Measurements from ENCODE around the gene TSPO2.

TSPO2 gene

GRCh38 chr6:41046084-41046483 is 3.8 kb downstream of the TSPO2 start:
- no peak overlapping the region for H3K4me2 ChIP-seq (ENCODE audit: low read length)
- no peaks in the 10 kb centered on the region for H3K9me3 ChIP-seq (ENCODE audit: control insufficient read depth, insufficient read depth, low read length)
- no peak overlapping the region for H3K4me3 ChIP-seq (ENCODE audit: low read length)
- H3F3A ChIP-seq (ENCODE audit: control insufficient read depth, insufficient read depth), result no peaks in the 10 kb centered on the region
- no peaks in the 10 kb centered on the region for H3K79me2 ChIP-seq (ENCODE audit: control insufficient read depth, low read length)
- TF ChIP-seq EZH2phosphoT487 (IDR thresholded peaks at IDR 0.05; ENCODE audit: borderline replicate concordance, low read length) (no peak), CTCF (IDR thresholded peaks at IDR 0.05; ENCODE audit: low read depth, low read length, poor library complexity, severe bottlenecking) (no peak)
- H3K36me3 ChIP-seq (ENCODE audit: control insufficient read depth, low read length), result no peaks in the 10 kb centered on the region
- H3K4me1 ChIP-seq (ENCODE audit: control insufficient read depth, low read length), result peaks cover 4% of the 10 kb centered on the region
- no peaks in the 10 kb centered on the region for H3K9me2 ChIP-seq (replicated peaks; ENCODE audit: control insufficient read depth, low read length)
- no peak overlapping the region for H3K27ac ChIP-seq (ENCODE audit: low read depth, low read length)
- no peaks in the 10 kb centered on the region for H3K27me3 ChIP-seq (ENCODE audit: control insufficient read depth, low read length)
- no peaks in the 10 kb centered on the region for H4K20me1 ChIP-seq (ENCODE audit: control insufficient read depth, insufficient read depth, low read depth, low read length)

GRCh38 chr6:41047306-41047705 is 5.0 kb downstream of the TSPO2 start:
- Histone ChIP-seq H4K20me1 (ENCODE audit: control insufficient read depth, insufficient read depth, low read depth, low read length) (no peaks in the 10 kb centered on the region), H3K27me3 (ENCODE audit: control insufficient read depth, low read length) (no peaks in the 10 kb centered on the region), H3K36me3 (ENCODE audit: control insufficient read depth, low read length) (no peaks in the 10 kb centered on the region), H3F3A (ENCODE audit: control insufficient read depth, insufficient read depth) (no peaks in the 10 kb centered on the region), H3K79me2 (ENCODE audit: control insufficient read depth, low read length) (no peaks in the 10 kb centered on the region), H3K4me1 (ENCODE audit: control insufficient read depth, low read length) (peaks cover 11% of the 10 kb centered on the region), H3K4me2 (ENCODE audit: low read length) (no peak overlapping the region), H3K27ac (ENCODE audit: low read depth, low read length) (no peak overlapping the region), H3K9me3 (ENCODE audit: control insufficient read depth, insufficient read depth, low read length) (no peaks in the 10 kb centered on the region), H3K9me2 (replicated peaks; ENCODE audit: control insufficient read depth, low read length) (no peaks in the 10 kb centered on the region), H3K4me3 (ENCODE audit: low read length) (no peak overlapping the region)
- no peak for TF ChIP-seq CTCF (IDR thresholded peaks at IDR 0.05; ENCODE audit: low read depth, low read length, poor library complexity, severe bottlenecking)
- no peak for TF ChIP-seq EZH2phosphoT487 (IDR thresholded peaks at IDR 0.05; ENCODE audit: borderline replicate concordance, low read length)

GRCh38 chr6:41047745-41048732 is 5.8 kb downstream of the TSPO2 start:
- Histone ChIP-seq H3K9me3 (ENCODE audit: control insufficient read depth, insufficient read depth, low read length) (no peaks in the 10 kb centered on the region), H3F3A (ENCODE audit: control insufficient read depth, insufficient read depth) (no peaks in the 10 kb centered on the region), H3K27me3 (ENCODE audit: control insufficient read depth, low read length) (no peaks in the 10 kb centered on the region), H3K4me3 (ENCODE audit: low read length) (no peak overlapping the region), H3K27ac (ENCODE audit: low read depth, low read length) (no peak overlapping the region), H3K4me2 (ENCODE audit: low read length) (no peak overlapping the region), H3K4me1 (ENCODE audit: control insufficient read depth, low read length) (peaks cover 16% of the 10 kb centered on the region), H3K36me3 (ENCODE audit: control insufficient read depth, low read length) (no peaks in the 10 kb centered on the region), H3K9me2 (replicated peaks; ENCODE audit: control insufficient read depth, low read length) (no peaks in the 10 kb centered on the region), H3K79me2 (ENCODE audit: control insufficient read depth, low read length) (no peaks in the 10 kb centered on the region), H4K20me1 (ENCODE audit: control insufficient read depth, insufficient read depth, low read depth, low read length) (no peaks in the 10 kb centered on the region)
- no peak for TF ChIP-seq EZH2phosphoT487 (IDR thresholded peaks at IDR 0.05; ENCODE audit: borderline replicate concordance, low read length)
- no peak for TF ChIP-seq CTCF (IDR thresholded peaks at IDR 0.05; ENCODE audit: low read depth, low read length, poor library complexity, severe bottlenecking)

Measured in DOHH2 (cell line).